Fibroblast of skin of right biceps (primary cell): ENCODE data around the gene BABAM1.
A peak's percentile ranks its signal among the peaks of the same experiment; 100 is the strongest.
"Not testable (repeated sequence)": the region's sequence is repeated elsewhere in the genome, so short reads cannot be mapped to it uniquely, and the experiment has no call there.

Source experiments
- DNase-seq: peaks from one replicate; pipeline ENCODE4 v3.0.0-alpha.2; 2013

The BABAM1 gene

GRCh38 chr19:17243830-17244617 lies 23.2 kb upstream of the BABAM1 start:
- DNase-seq = no peak

- DNase-seq = no peak
These were observed 22.4 kb upstream of the BABAM1 start for GRCh38 chr19:17244618-17245534.

- DNase-seq = no peak
These were observed 21.7 kb upstream of the BABAM1 start, which contains the start of gene NR2F6 for GRCh38 chr19:17245535-17245984. TSS of gene NR2F6 (minus strand) at chr19:17245919. CDS start at chr19:17245220, 699 bp downstream.

- no peak for DNase-seq
These were observed 20.4 kb upstream of the BABAM1 start for GRCh38 chr19:17246681-17247425.

GRCh38 chr19:17248011-17248776 lies 19.0 kb upstream of the BABAM1 start:
- no peak for DNase-seq

GRCh38 chr19:17249887-17250548 lies 17.2 kb upstream of the BABAM1 start:
- DNase-seq = no peak

- DNase-seq = no peak
These were observed 12.6 kb upstream of the BABAM1 start for GRCh38 chr19:17254636-17255035.

- no peak for DNase-seq
These were observed 12.1 kb upstream of the BABAM1 start for GRCh38 chr19:17255150-17255621.

GRCh38 chr19:17256130-17256529 lies 11.1 kb upstream of the BABAM1 start:
- no peak for DNase-seq

- DNase-seq = no peak
These were observed 8.0 kb upstream of the BABAM1 start for GRCh38 chr19:17259118-17259780.

GRCh38 chr19:17259934-17260333 lies 7.3 kb upstream of the BABAM1 start:
- DNase-seq = no peak

GRCh38 chr19:17260842-17261325 lies 6.4 kb upstream of the BABAM1 start:
- peak; percentile 68 for DNase-seq

- no peak for DNase-seq
These were observed 4.7 kb upstream of the BABAM1 start for GRCh38 chr19:17262557-17262956.

- DNase-seq = no peak
These were observed 3.3 kb upstream of the BABAM1 start for GRCh38 chr19:17263712-17264640.

GRCh38 chr19:17264641-17264979 lies 2.6 kb upstream of the BABAM1 start, which contains the start of gene USHBP1:
TSS of gene USHBP1 (minus strand) at chr19:17264745. CDS start at chr19:17264299, 446 bp downstream.
- DNase-seq = no peak

GRCh38 chr19:17266026-17266425 lies 1.2 kb upstream of the BABAM1 start:
- DNase-seq = no peak

- DNase-seq = no peak
These were observed 661 bp upstream of the BABAM1 start for GRCh38 chr19:17266589-17266974.

GRCh38 chr19:17268754-17269153 lies 1.5 kb downstream of the BABAM1 start:
- no peak for DNase-seq

- not testable (repeated sequence) for DNase-seq
These were observed 7.6 kb downstream of the BABAM1 start for GRCh38 chr19:17274892-17275291.
